Upper lobe of left lung (tissue), 4 donors: Measurements from ENCODE around the gene FTCDNL1.

ENCODE experiments used
- CTCF ChIP-seq, 6 experiments: fragments of 450-650 bp in 4 of 6; fragments of 200-600 bp in 2 of 6; sonication (generic) in 2 of 6; IDR thresholded peaks; one replicate each; pipeline ENCODE4 v1.5.1; 2016 to 2019; ENCODE audit warnings: antibody characterized with exemption in 6 of 6
- EP300 ChIP-seq, 4 donors: sonication (generic); formaldehyde crosslinking; IDR thresholded peaks; one replicate each; pipeline ENCODE4 v1.5.1; 2017; ENCODE audit warnings: antibody characterized with exemption in 4 of 4, control low read depth in 2 of 4
- POLR2A ChIP-seq, 4 donors: fragments of 450-650 bp; IDR thresholded peaks; one replicate each; pipeline ENCODE4 v1.5.1; 2016 to 2017; ENCODE audit warnings: antibody characterized with exemption in 4 of 4, mild to moderate bottlenecking in 2 of 4
- POLR2AphosphoS5 ChIP-seq, 2 donors: sonication (generic); formaldehyde crosslinking; IDR thresholded peaks; one replicate each; pipeline ENCODE4 v1.5.1; 2017; ENCODE audit warnings: antibody characterized with exemption in 2 of 2

GRCh38 chr2:199718074-199718473 is 132.9 kb downstream of the FTCDNL1 start:
- TF ChIP-seq POLR2AphosphoS5 (IDR thresholded peaks at IDR 0.05): no peak
- no peak for TF ChIP-seq CTCF (IDR thresholded peaks at IDR 0.05)
- no peak for TF ChIP-seq POLR2A (IDR thresholded peaks at IDR 0.05)
- TF ChIP-seq EP300 (IDR thresholded peaks at IDR 0.05): no peak
